GM12864 (cell line): ENCODE data around the gene API5.
"Not testable (repeated sequence)": the region's sequence is repeated elsewhere in the genome, so short reads cannot be mapped to it uniquely, and the experiment has no call there.

Experiments used
- DNase-seq: peaks from one replicate; pipeline ENCODE4 v3.0.0-alpha.2; 2011; ENCODE audit warnings: low read depth
- H3K4me3 ChIP-seq: 2 replicates; pipeline ENCODE4 v1.5.1; 2011; ENCODE audit warnings: mild to moderate bottlenecking, low read depth, low read length, control low read depth
- CTCF ChIP-seq: IDR thresholded peaks from 2 replicates; pipeline ENCODE4 v1.5.1; 2011; ENCODE audit warnings: low read depth, mild to moderate bottlenecking, moderate library complexity, low read length, control low read depth, inconsistent platforms; ENCODE audit errors: missing control alignments

API5 gene

DNA sequence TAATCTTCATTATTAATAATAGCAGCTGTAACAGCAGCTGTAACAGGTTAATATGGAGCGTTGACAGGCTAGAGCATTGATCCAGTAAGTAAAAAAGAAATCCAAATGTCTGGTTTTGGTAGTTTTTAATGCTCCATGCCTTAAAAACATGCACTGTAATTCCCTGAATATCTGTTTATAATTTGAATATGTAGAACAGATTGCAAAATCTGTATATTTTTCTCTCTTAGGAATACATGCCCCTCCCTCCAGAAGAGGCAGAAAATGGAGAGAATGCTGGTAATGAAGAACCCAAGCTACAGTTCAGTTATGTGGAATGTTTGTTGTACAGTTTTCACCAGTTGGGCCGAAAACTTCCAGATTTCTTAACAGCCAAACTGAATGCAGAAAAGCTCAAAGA is 16.7 kb downstream of the API5 start:
- DNase-seq = no peak
- no peak for TF ChIP-seq CTCF
- no peak overlapping the region for H3K4me3 ChIP-seq

DNA sequence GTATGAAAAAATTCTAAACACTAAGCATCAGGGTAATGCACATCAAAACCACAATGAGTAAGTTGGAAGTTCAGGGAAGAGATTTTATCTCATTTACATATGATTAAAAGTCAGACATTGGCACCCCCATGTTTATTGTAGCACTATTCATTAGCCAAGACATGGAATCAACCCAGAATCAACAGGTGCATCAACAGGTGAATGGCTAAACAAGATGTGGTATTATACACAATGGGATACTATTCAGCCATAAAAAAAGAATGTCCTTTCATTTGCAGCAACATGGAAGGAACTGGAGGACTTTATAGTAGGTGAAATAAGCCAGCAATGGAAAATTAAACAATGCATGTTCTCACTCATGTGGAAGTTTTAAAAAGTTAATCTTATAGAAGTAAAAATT is 29.4 kb downstream of the API5 start:
- DNase-seq = no peak
- no peak for TF ChIP-seq CTCF
- no peak overlapping the region for H3K4me3 ChIP-seq

DNA sequence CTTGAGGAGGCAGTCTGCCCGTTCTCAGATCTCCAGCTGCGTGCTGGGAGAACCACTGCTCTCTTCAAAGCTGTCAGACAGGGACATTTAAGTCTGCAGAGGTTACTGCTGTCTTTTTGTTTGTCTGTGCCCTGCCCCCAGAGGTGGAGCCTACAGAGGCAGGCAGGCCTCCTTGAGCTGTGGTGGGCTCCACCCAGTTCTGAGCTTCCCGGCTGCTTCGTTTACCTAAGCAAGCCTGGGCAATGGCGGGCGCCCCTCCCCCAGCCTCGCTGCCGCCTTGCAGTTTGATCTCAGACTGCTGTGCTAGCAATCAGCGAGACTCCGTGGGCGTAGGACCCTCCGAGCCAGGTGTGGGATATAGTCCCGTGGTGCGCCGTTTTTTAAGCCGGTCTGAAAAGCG is 39.6 kb downstream of the API5 start:
- not testable (repeated sequence) for H3K4me3 ChIP-seq, DNase-seq

- no peak for TF ChIP-seq CTCF
- DNase-seq = no peak
- no peak overlapping the region for H3K4me3 ChIP-seq
These were observed 42.5 kb downstream of the API5 start for GRCh38 chr11:43354311-43354710.

DNA sequence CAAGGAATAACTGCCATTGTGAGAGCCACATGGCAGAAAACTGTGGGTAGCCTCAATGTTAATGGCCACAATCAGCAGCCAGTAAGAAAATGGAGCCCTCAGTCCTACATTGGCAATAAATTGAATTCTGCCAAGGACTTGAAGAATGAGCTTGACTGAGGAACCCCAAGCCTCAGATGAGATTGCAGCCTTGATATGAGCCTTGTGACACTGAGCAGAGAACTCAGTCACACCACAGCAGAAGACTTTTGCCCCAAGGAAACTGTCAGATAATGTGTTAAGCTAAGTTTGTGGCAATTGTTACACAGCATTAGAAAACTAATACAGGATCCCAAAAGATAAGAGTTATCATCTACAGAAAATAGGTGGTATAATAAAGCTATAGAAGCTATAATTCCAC is 44.5 kb downstream of the API5 start:
- no peak for TF ChIP-seq CTCF
- no peak overlapping the region for H3K4me3 ChIP-seq
- DNase-seq = no peak

DNA sequence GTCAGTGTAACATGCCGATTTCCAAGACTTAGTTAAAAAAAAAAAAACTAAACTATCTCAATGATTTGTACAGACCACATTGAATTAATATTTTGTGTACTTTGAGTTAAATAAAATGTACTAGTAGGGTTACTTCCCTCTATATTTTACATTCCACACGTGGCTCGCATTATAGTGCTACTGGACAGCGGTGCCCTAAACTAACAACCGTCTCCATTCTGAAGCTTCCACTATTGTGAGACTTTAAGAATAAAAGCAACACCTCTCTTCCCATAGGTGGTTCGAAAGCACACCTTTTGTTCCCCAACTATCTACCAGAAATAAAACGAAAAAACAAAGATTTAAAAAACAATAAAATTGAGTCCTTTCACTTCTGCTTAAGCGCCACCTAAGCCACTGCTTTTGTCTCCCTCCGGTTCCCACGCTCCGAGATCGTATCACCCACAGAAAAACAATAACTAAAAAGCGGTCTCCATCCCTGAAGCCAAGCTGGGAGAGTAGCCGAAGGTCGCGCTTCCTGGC is 46.5 kb downstream of the API5 start:
- DNase-seq = no peak
- TF ChIP-seq CTCF = no peak
- H3K4me3 ChIP-seq = peak overlapping the region; percentile 86

- no peak for TF ChIP-seq CTCF
- H3K4me3 ChIP-seq = peak within 1 kb of the TSS; percentile 86
- peak; percentile 86 for DNase-seq
These were observed 47.1 kb downstream of the API5 start, which contains the start of gene TTC17 for GRCh38 chr11:43358801-43359421. TSS of gene TTC17 (plus strand) at chr11:43358920. CDS start at chr11:43358955, 35 bp downstream.
